Activated T-helper 1 cell treated with anti-CD3 and anti-CD28 coated beads, Interleukin-12 subunit alpha, Interleukin-12 subunit beta, Interleukin-2, Interleukin-4 antibody, amounts not matched to agents 30 ng/mL and 10 ng/mL and 1 ng/mL, durations not matched to agents 14 hours and 24 hours and 36 hours (primary cell): ENCODE measurements around the gene RNF31. TPM values are rescaled to one million over a fixed set of nuclear protein-coding genes. Genes with fewer than 3 reads are reported as not detected.

Experiments
- DNase-seq: peaks from one replicate; pipeline ENCODE4 v3.0.0; 2021; ENCODE audit warnings: low spot score
- H3K27ac Mint-ChIP-seq: one replicate; pipeline ENCODE4 v1.8.0; 2021; ENCODE audit warnings: mild to moderate bottlenecking, mixed read lengths
- H3K27me3 Mint-ChIP-seq: one replicate; pipeline ENCODE4 v1.8.0; 2022; ENCODE audit warnings: mild to moderate bottlenecking, moderate library complexity, mixed read lengths; ENCODE audit not compliant: insufficient read depth
- H3K36me3 Mint-ChIP-seq: one replicate; pipeline ENCODE4 v1.8.0; 2021; ENCODE audit warnings: low read depth, mixed read lengths
- H3K4me1 Mint-ChIP-seq: one replicate; pipeline ENCODE4 v1.8.0; 2021; ENCODE audit warnings: low read depth, mixed read lengths
- H3K4me3 Mint-ChIP-seq: one replicate; pipeline ENCODE4 v1.8.0; 2021; ENCODE audit warnings: mild to moderate bottlenecking, moderate library complexity, mixed read lengths
- H3K9me3 Mint-ChIP-seq: one replicate; pipeline ENCODE4 v1.8.0; 2021; ENCODE audit warnings: mixed read lengths
- intact Hi-C: fragments of 100-400 bp; cut with micrococcal nuclease; formaldehyde crosslinking; loops from one replicate; pipeline ENCODE4 v1.15.1; 2024
- total RNA-seq: library from RNA; stranded (reverse); gene quantifications from 2 replicates; pipeline ENCODE4 v1.2.3, GENCODE V29; 2022

The RNF31 gene
- total RNA-seq, 1 donor from 2014 or later, result 129 TPM

DNA sequence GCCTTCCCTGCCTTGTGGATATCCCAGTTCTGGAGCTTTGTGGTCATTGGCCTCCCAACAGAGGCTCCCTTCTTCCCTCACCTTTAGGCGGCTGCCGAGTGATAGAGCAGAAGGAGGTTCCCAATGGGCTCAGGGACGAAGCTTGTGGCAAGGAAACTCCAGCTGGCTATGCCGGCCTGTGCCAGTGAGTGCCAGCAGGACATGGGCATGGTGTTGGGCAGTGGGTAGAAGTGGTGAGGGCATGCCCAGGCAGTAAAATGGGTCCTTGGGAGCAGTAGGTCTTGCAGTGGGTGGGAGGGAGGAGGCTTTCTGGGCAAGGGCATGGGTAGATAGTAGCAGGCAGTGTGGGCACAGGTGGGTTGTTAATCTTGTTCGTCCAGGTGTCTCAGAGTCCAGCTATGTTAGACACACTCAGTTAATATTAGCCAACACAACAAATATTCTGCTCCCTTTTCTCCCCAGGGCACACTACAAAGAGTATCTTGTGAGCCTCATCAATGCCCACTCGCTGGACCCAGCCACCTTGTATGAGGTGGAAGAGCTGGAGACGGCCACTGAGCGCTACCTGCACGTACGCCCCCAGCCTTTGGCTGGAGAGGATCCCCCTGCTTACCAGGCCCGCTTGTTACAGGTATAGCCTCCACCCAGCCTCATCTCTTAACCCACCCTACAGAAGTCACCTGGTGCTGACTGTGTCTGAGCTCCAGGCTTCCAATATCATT lies 12.6 kb downstream of the RNF31 start:
- peaks cover 59% of the 10 kb centered on the region for H3K36me3 Mint-ChIP-seq
- H3K9me3 Mint-ChIP-seq, result no peaks in the 10 kb centered on the region
- peak overlapping the region; percentile 99 for H3K27ac Mint-ChIP-seq
- H3K4me1 Mint-ChIP-seq, result peaks cover 48% of the 10 kb centered on the region
- DNase-seq, result no peak
- intact Hi-C loops, result loop anchor here (2.0 to 5.0 kb wide), 2 partner anchors 107 to 272 kb away; partner anchors contain the start of gene CARMIL3
- H3K4me3 Mint-ChIP-seq, result peak overlapping the region; percentile 47
- H3K27me3 Mint-ChIP-seq, result peaks cover 4% of the 10 kb centered on the region

DNA sequence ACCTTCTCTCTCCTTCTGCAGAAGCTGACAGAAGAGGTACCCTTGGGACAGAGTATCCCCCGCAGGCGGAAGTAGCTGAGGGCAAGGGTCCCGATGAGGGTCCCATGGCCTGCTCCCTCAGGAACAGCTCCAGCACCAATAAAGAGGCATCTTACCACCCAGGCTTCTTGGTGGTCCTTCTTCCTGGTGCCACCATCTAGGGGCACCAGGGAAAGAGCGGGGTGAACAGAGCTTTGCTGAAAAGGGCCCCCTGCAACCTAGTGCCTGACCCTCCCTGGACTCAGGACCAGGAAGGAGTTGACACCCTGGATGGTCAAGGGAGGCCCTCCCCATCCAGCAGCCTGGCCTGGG lies 13.2 kb downstream of the RNF31 start:
- H3K4me3 Mint-ChIP-seq, result peak overlapping the region; percentile 47

DNA sequence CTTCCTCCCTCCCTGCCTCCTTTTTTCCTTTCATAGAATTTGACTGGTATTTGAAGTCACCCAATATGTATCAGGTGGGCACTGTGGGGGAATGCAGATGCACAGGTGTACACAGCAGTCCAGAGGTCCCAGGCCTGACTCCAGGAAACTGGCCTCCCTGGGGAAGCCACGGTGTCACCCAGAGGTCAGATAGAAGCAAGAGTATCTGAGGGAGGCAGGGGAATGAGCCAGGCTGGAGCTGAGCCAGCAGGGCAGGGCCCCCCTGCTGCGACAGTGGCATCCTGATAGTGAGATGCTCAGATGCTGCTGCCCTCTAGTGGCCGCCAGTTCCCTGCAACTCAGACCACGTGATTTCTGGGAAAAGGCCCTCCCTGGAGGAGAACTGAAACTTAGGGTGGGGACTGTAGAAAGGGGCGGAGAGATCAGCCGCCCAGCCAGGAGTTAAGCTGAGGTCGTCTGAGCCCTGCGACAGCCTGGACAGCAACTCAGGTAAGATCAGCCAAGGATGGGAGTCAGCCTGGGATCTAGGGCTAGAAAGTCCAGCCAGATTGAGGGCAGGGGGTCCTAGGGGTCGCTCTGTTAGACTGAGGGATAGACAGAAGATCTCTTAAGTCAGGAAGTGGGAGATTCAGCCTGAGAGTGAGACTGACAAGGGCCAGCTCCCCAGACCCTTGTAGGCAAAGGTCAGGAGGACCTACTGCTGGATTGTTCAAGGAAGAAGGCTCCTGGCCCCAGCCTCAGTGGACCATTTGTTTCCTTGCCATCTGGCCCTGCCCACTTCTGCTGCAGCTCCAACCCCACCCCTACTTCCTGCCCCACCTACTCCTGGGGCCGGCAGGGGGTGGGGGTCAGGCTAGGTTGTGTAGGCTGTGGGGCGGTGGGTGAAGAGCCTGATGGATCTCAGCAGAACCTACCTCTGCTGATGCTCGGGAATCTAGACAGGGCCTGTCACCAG lies 13.8 kb downstream of the RNF31 start, which contains the start of gene IRF9:
TSS of gene IRF9 (plus strand) at position 416 of the 955 bp plus-strand sequence. CDS start 880 bp downstream, outside the sequence.
- Mint-ChIP-seq H3K27me3 (peaks cover 4% of the 10 kb centered on the region), H3K36me3 (peaks cover 64% of the 10 kb centered on the region), H3K4me3 (peak within 1 kb of the TSS; percentile 99), H3K27ac (peak within 1 kb of the TSS; percentile 99), H3K4me1 (peaks cover 60% of the 10 kb centered on the region), H3K9me3 (no peaks in the 10 kb centered on the region)
- DNase-seq, result peak; percentile 98
- intact Hi-C loops, result loop anchor here (1.0 to 5.0 kb wide), 15 partner anchors 8 to 271 kb away; partner anchors contain the start of genes CARMIL3, CHMP4A, DHRS1 and EMC9

More for the DNA sequence above, 13.2 kb downstream of the RNF31 start:
- Mint-ChIP-seq H3K27ac (peak overlapping the region; percentile 99), H3K4me1 (peaks cover 53% of the 10 kb centered on the region), H3K9me3 (no peaks in the 10 kb centered on the region), H3K27me3 (peaks cover 4% of the 10 kb centered on the region), H3K36me3 (peaks cover 64% of the 10 kb centered on the region)
- no peak for DNase-seq
- intact Hi-C loops, result loop anchor here (2.0 to 5.0 kb wide), 2 partner anchors 108 to 272 kb away; partner anchors contain the start of gene CARMIL3

DNA sequence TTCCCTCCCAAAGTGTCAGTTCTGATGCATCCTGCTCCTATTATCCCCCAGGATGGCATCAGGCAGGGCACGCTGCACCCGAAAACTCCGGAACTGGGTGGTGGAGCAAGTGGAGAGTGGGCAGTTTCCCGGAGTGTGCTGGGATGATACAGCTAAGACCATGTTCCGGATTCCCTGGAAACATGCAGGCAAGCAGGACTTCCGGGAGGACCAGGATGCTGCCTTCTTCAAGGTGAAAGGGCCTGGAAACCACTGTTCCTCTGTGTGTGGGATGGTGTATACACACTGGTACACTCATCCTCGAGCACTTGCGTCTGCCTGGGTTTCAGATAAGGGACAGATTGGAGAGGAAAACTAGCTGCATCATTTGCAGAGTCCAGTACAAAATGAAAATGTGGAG lies 14.8 kb downstream of the RNF31 start:
- Mint-ChIP-seq H3K4me3 (peak overlapping the region; percentile 99), H3K9me3 (no peaks in the 10 kb centered on the region), H3K4me1 (peaks cover 66% of the 10 kb centered on the region), H3K27me3 (peaks cover 4% of the 10 kb centered on the region), H3K36me3 (peaks cover 62% of the 10 kb centered on the region), H3K27ac (peak overlapping the region; percentile 99)
- no peak for DNase-seq
- intact Hi-C loops, result loop anchor here (5.0 kb wide), 1 partner anchor 270 kb away; no protein-coding TSS in a partner anchor

DNA sequence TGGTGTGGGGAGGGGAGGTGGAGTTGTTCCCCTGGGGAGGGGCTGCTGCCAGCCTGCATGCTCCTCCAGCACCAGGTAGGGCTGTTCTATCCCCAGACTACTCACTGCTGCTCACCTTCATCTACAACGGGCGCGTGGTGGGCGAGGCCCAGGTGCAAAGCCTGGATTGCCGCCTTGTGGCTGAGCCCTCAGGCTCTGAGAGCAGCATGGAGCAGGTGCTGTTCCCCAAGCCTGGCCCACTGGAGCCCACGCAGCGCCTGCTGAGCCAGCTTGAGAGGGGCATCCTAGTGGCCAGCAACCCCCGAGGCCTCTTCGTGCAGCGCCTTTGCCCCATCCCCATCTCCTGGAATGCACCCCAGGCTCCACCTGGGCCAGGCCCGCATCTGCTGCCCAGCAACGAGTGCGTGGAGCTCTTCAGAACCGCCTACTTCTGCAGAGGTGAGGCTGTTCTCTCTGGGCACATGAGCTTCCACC lies 17.3 kb downstream of the RNF31 start:
- H3K36me3 Mint-ChIP-seq, result peaks cover 63% of the 10 kb centered on the region
- no peak for DNase-seq
- peaks cover 77% of the 10 kb centered on the region for H3K4me1 Mint-ChIP-seq
- intact Hi-C loops, result loop anchor here (5.0 kb wide), 1 partner anchor 268 kb away; no protein-coding TSS in a partner anchor
- peak overlapping the region; percentile 99 for H3K4me3 Mint-ChIP-seq
- H3K27ac Mint-ChIP-seq, result peak overlapping the region; percentile 60
- no peaks in the 10 kb centered on the region for H3K9me3 Mint-ChIP-seq
- peaks cover 4% of the 10 kb centered on the region for H3K27me3 Mint-ChIP-seq

DNA sequence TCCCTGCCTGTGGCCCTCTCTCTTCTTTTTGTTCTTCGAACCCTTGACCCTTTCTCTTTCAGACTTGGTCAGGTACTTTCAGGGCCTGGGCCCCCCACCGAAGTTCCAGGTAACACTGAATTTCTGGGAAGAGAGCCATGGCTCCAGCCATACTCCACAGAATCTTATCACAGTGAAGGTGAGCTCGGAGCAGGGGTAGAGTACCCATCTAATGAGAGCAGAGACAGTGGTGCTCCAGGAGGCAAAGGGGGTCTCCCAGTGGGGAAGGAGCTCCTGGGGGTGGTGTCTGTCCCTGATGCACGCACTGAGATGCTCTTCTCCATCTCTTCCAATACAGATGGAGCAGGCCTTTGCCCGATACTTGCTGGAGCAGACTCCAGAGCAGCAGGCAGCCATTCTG lies 18.5 kb downstream of the RNF31 start:
- H3K4me3 Mint-ChIP-seq, result no peak overlapping the region
- peak overlapping the region; percentile 6 for H3K27ac Mint-ChIP-seq

DNA sequence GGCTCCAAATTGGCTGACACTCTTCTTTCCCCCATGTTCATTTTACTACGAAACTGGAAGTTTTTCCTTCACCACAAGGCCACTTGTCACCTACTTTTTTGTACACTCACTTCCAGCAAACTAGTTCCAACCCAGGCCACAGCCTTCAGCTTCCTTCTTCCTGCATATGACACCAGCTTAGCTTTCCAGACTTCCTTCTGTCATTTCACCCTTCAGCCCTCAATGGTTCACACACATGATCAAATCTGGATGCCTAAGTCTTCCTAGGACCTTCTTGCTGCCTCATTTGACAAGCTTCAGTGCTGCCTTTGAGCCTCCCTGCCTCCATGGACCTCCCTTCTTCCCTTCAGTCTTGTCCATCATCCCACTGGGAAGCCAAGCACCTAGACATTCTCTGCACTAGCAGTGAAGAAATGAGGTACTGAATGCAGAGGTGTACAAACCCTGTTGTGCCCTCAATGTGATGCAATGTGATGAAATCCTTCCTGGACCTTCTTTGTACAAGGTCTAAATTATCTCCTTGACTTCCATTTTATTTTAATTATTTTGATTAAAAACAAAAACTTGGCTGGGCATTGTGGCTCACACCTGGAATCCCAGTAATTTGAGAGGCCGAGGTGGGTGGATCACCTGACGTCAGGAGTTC lies 20.3 kb downstream of the RNF31 start:
- H3K4me1 Mint-ChIP-seq, result peaks cover 60% of the 10 kb centered on the region

More for the DNA sequence above, 18.5 kb downstream of the RNF31 start:
- Mint-ChIP-seq H3K9me3 (no peaks in the 10 kb centered on the region), H3K36me3 (peaks cover 59% of the 10 kb centered on the region), H3K27me3 (peaks cover 3% of the 10 kb centered on the region), H3K4me1 (peaks cover 70% of the 10 kb centered on the region)
- no peak for DNase-seq
- intact Hi-C loops, result no loop called here

DNA sequence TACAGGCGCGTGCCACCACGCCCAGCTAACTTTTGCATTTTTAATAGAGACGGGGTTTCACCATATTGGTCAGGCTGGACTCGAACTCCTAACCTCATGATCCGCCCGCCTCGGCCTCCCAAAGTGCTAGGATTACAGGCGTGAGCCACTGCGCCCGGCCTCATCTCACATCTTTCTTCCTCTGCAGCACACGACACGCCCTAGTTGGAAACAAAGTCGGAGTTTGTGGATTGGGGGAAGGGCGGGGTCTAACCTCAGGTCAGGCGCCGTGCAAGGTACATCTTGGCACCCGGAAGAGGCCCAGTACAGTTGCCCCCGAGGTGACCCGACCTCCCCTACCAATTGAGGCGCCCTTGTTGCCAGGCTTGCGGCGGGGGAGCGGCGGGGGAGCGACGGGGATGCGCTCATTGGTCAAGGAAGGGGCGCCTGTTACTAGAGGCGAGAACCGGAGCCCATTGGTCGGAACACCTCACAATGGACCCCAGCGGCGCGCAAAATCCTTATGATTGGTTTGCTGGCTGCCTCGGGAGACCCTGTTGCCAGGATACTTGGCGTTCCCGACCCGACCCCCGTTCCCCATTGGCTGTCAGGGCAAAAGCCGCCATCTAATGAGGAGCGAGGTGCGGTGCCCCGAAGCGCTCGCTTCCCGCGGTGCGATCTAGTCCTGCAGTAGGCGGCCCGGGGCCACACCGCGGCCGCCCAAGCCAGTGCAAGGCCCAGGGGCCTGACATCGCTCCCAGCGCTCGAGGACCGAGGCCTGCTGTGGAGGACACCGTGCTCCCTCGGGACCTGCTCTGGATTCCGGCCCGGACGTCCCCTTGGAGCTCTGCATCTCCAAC lies 24.3 kb downstream of the RNF31 start, which contains the start of gene REC8:
TSS of gene REC8 (plus strand) at position 659 of the 839 bp plus-strand sequence. CDS start 473 bp downstream, outside the sequence.
- H3K36me3 Mint-ChIP-seq, result peaks cover 38% of the 10 kb centered on the region

More for the DNA sequence above, 20.3 kb downstream of the RNF31 start:
- Mint-ChIP-seq H3K9me3 (no peaks in the 10 kb centered on the region), H3K4me3 (no peak overlapping the region), H3K27ac (peak overlapping the region; percentile 75), H3K36me3 (peaks cover 50% of the 10 kb centered on the region), H3K27me3 (no peaks in the 10 kb centered on the region)
- DNase-seq, result no peak
- intact Hi-C loops, result no loop called here

DNA sequence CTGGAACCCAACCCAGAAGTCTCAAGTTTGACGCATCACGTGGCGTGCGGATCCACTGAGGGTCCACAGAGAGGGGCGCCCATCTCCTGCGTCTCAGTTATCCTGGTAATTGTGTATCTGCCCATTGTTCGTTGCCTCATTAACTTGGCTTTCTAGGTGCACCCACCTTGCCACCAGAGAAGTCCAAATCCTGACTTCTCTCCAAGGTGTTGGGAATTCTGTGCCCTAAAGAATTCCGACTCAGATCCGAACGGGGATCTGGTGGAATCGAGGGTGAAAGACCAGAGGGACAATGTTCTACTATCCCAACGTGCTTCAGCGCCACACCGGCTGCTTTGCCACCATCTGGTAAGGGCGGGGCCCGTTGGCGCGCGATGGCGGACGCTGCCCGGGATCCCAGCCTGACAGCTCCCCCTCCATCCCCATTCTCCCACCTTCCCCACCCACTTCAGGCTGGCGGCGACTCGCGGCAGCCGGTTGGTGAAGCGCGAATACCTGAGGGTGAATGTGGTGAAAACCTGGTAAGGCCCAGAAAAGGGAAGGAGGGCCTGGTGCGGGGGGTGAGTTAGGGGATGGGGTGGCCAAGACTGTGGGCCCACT lies 25.1 kb downstream of the RNF31 start:
- peaks cover 41% of the 10 kb centered on the region for H3K36me3 Mint-ChIP-seq

More for the DNA sequence above, 24.3 kb downstream of the RNF31 start, which contains the start of gene REC8:
- H3K27me3 Mint-ChIP-seq, result no peaks in the 10 kb centered on the region
- intact Hi-C loops, result no loop called here
- H3K9me3 Mint-ChIP-seq, result no peaks in the 10 kb centered on the region
- peak within 1 kb of the TSS; percentile 55 for H3K27ac Mint-ChIP-seq
- H3K4me1 Mint-ChIP-seq, result peaks cover 24% of the 10 kb centered on the region
- DNase-seq, result no peak
- peak within 1 kb of the TSS; percentile 65 for H3K4me3 Mint-ChIP-seq

DNA sequence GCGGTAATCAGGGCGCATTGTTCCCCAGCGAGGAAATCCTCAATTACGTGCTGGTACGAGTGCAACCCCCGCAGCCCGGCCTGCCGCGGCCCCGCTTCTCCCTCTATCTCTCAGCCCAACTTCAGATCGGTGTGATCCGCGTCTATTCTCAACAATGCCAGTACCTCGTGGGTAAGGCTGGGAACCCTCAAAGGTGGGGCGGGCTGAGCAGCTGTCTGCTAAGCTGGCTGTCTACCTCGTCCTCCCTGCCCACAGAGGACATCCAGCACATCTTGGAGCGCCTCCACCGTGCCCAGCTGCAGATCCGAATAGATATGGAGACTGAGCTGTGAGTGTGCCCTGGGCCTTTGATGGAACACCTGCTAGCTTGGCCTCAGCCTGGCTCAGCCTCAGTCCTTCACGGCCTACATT lies 25.6 kb downstream of the RNF31 start:
- intact Hi-C loops, result no loop called here
- H3K36me3 Mint-ChIP-seq, result peaks cover 39% of the 10 kb centered on the region
- H3K9me3 Mint-ChIP-seq, result no peaks in the 10 kb centered on the region
- H3K27ac Mint-ChIP-seq, result no peak overlapping the region
- H3K4me1 Mint-ChIP-seq, result peaks cover 16% of the 10 kb centered on the region
- no peak overlapping the region for H3K4me3 Mint-ChIP-seq
- H3K27me3 Mint-ChIP-seq, result no peaks in the 10 kb centered on the region
- no peak for DNase-seq

More for the DNA sequence above, 25.1 kb downstream of the RNF31 start:
- DNase-seq, result no peak
- Mint-ChIP-seq H3K4me1 (peaks cover 20% of the 10 kb centered on the region), H3K9me3 (no peaks in the 10 kb centered on the region), H3K27me3 (no peaks in the 10 kb centered on the region), H3K27ac (peak overlapping the region; percentile 55), H3K4me3 (peak overlapping the region; percentile 37)
- intact Hi-C loops, result no loop called here

DNA sequence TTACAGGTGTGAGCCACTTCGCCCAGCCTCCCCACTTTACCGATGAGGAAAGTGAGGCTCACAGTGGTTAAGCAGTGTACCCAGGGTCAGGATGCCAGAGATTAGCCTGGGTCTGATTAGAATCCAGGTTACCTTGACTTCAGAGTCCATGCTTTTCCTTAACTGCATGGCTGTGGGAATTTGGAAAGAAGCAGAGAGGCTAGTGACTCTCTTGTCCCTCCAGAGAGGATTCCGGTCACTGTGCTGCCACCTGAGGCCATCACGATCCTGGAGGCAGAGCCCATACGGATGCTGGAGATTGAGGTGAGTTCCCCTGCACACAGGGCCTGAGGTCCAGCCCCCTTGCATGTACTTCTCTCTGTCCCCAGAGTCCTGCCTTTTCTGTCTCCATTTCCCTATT lies 29.3 kb downstream of the RNF31 start:
- Mint-ChIP-seq H3K27ac (no peak overlapping the region), H3K36me3 (peaks cover 52% of the 10 kb centered on the region), H3K4me3 (no peak overlapping the region), H3K9me3 (no peaks in the 10 kb centered on the region), H3K27me3 (no peaks in the 10 kb centered on the region), H3K4me1 (peaks cover 1% of the 10 kb centered on the region)
- no peak for DNase-seq
- intact Hi-C loops, result no loop called here
